ENCODE measurements around the gene HLF.

HLF gene

DNA sequence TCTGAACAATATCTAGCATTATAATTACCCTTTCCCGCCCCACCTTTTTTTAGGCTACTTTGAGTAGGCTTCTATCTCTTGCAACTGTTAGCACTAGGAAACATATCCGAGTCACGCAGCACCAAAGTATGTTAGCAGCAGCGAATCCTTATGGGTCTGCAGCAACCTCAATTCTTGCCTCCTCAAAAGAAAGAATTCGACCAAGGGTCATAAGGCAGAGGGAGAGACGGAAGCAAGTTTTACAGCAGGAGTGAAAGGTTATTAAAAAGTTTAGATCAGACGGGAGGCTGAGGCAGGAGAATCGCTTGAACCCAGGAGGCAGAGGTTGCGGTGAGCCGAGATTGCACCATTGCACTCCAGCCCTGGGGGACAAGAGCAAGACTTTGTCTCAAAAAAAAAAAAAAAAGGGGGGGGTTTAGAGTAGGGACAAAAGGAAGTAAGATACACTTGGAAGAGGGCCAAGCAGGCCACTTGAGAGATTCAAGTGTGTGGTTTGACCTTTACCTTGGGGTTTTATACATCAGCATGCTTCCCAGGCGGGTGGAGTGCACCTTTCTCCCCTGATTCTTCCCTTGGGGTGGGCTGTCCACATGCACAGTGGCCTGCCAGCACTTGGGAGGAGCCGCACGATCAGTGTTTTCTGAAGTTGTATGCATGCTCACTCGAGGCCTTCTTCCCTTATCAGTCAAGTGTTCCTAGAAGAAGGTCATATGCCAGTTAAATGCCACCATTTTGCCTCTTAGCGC lies 67.7 kb downstream of the HLF start:
- no peak for DNase-seq

- no peak for DNase-seq
Measured at GRCh38 chr17:55334285-55334684, 69.5 kb downstream of the HLF start.

DNA sequence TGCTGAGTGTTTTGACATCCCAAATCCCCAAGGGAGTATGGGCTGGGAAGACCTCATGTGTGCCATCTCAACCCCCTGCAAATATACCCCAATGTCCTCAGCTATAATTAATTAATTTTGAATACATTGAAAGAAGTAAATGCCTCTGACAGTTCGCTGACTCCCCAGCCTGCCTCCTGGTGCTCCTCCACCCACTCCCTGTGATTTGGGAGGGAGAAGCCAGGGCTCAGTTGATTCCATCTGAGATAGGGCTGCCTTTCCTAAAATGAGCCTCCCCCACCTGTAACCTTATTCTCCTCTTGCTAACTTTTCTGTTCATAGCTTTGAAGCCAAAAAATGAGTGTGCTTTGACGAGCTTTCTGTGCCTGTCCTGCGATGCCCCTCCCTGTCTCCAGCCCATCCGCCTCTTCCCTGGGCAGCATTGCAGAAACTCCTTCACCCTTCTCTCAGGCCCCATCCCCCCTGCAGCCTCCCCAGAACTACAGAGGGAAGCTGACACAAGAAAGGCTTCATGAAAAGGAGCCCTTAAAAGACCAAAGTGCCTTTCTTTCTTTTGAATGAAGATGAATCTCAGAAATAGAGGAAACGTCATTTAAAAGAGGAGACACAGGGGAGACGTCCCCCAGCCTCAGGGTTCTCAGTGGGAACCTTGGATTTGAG lies 70.3 kb downstream of the HLF start:
- DNase-seq = no peak

DNA sequence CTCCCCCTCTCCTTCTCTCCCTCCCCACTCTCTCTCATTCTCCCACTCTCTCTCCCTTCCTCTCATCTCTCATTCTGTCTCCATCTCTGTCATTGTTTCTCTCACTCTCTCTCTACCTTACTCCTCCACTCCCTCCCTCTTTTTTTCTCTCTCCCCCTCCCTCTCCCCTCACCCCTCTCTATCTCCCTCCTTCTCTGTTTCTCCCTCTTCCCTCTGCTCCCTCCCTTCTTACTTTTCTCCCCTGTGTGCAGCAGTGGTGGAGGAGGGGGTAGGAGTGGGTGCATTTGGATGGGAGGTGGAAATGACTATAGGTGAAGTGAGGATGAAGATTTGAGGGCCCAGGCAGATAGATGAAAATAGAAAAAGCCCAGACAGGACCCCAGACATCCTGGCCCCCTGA lies 70.9 kb downstream of the HLF start:
- DNase-seq = no peak

GRCh38 chr17:55336426-55336825 lies 71.7 kb downstream of the HLF start:
- DNase-seq = no peak

GRCh38 chr17:55340176-55340575 lies 75.4 kb downstream of the HLF start:
- no peak for DNase-seq

- DNase-seq = no peak
Measured at GRCh38 chr17:55340686-55341085, 75.9 kb downstream of the HLF start.

- no peak for DNase-seq
Measured at GRCh38 chr17:55341432-55341831, 76.7 kb downstream of the HLF start.

- DNase-seq = no peak
Measured at GRCh38 chr17:55342800-55343585, 78.2 kb downstream of the HLF start.

GRCh38 chr17:55343900-55344513 lies 79.2 kb downstream of the HLF start:
- DNase-seq = no peak

GRCh38 chr17:55344514-55344997 lies 79.8 kb downstream of the HLF start:
- DNase-seq = no peak

- DNase-seq = no peak
Measured at GRCh38 chr17:55345132-55345531, 80.4 kb downstream of the HLF start.

DNA sequence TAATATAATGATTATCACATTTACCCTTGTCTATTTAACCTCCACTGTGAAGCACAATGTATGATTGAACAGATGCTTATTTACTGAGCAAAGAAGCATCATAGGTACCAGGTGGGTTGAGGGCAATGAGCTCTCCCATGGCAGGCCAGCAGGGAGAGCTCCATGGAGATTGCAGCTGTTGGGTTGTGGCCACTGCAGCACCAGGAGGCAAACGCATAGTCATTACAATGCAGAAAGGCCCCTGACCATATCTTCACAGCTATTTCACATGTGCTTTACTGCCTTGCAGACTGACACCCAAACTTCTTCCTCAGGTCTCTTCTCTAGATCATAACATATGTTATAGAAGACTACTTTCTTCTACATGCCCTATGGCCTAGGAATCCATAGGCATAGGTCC lies 81.9 kb downstream of the HLF start:
- DNase-seq = no peak

DNA sequence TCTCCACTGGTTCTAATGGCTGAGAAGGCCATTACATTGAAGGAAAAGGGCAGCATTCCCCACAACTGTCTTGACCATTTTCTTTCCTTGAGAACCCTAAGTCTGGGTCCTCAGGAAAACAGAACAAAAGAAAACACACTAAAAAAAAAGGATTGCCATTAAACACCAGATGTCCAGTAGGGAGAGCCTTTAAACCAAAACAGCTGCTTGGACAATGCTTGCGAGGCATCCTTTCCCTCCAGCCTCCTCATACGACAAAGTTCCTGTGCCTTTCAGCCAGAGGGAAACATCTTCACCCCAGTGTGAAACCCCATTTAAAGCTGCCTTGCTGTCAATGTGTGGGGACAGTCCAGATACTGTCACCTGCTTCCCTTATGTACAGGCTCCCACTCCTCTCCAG lies 82.6 kb downstream of the HLF start:
- DNase-seq = no peak

DNA sequence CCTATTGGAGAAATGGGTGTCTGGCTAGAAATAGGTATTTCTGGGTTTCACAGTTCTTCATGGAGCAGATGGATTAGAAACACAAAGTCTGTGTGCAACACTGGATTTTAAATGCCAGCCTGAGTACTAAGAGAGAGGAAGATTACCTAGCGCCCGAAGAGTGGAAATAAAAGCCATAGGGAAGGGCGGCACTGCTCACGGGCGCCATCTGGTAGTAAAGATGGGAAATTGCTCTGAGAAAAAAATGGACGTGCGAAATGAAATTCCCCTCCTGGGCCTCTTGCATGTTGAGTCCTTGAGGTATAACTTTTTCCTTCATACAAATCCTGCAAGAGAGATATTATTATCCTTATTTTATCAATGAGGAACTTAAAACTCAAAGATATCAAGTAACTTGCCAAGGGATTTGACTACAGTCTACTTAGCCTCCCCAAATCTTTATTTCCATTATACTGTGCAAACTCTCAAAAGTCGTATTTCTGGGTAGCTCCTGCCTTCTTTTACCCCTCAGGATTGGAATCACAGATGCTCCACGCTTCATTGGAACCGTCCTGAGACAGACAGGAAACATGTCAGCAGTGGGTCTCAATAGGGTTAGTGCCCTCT lies 84.1 kb downstream of the HLF start:
- DNase-seq = peak; percentile 47

DNA sequence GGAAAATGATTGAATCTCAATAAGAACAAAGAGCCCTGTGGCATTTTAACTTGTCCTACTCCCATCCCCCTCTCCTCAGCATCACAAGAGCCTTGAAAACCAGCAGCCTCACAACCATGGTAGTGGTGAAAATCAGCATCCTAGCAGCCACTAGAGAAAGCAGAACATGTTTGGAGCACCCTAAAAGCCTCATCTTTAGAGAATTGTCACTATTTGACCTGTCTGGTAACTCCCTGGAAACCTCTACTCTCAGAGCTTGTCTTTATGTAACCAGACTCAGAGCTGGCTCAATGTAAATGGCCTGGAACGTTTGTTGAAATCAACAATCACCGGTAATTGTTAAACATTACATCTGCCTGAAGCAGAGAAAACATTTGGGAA lies 86.1 kb downstream of the HLF start:
- DNase-seq = no peak

- DNase-seq = no peak
Measured at GRCh38 chr17:55351226-55351625, 86.5 kb downstream of the HLF start.

- DNase-seq = no peak
Measured at GRCh38 chr17:55354010-55354409, 89.2 kb downstream of the HLF start.

GRCh38 chr17:55354941-55355340 lies 90.2 kb downstream of the HLF start:
- DNase-seq = no peak

DNA sequence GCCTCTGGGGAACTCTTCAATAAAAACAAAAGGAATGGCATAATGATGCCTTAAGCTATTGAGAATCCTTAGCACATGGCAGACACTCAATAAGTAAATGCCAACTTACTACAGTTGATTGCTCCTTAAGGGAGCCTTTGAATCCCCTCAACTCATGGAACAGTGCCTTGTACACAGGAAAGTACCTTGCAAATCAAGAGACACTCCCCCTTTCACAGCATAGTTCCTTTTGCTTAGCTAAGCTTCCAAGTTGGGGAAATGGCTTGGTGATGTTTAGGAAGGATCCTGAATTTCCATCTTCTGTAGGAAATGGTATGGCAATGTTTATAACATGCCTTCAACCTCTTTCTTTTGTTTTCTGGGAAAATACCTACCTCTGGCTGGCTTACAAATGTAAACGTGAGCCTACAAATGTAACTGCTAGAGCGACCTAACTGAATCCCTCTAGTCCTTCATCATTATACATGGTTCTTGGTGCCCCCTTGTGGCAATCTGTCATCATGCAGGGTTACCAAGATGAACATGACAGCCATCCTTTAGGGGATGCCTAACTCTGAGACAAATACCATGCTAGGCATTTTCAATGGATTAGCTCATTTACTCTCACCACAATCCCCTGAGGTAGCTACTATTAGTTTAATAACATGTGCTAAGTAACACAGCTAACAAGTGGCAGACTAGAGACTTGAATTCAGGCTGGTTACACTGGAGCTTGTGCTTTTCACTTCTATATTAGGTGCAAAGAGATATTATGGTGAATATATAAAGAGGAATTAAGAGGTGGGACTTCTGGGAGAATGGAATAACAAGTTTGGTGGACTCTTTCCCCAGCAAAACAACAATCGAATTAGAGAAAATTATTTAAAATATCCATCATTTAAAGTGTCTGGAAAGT lies 91.9 kb downstream of the HLF start:
- DNase-seq = peak; percentile 76

DNA sequence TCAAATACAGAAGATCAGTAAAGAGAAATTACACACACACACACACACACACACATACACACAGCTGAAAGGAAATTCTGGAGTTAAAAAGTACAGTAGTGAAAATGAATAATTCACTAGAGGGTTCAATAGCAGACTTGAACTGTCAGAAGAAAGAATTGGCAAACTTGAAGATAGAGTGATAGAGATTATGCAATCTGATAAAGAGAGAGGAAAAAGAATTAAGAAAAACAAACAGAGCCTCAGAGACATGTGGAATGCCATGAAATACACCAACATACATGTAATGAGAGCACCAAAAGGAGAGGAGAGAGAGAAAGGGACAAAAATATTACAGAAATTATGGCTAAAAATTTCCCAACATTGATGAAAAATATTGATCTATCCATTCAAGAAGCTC lies 96.2 kb downstream of the HLF start:
- DNase-seq = no peak

- no peak for DNase-seq
Measured at GRCh38 chr17:55363033-55363432, 98.3 kb downstream of the HLF start.
